ENCODE measurements around the gene UCKL1.
"Not testable (repeated sequence)": the region's sequence is repeated elsewhere in the genome, so short reads cannot be mapped to it uniquely, and the experiment has no call there.

The UCKL1 gene

DNA sequence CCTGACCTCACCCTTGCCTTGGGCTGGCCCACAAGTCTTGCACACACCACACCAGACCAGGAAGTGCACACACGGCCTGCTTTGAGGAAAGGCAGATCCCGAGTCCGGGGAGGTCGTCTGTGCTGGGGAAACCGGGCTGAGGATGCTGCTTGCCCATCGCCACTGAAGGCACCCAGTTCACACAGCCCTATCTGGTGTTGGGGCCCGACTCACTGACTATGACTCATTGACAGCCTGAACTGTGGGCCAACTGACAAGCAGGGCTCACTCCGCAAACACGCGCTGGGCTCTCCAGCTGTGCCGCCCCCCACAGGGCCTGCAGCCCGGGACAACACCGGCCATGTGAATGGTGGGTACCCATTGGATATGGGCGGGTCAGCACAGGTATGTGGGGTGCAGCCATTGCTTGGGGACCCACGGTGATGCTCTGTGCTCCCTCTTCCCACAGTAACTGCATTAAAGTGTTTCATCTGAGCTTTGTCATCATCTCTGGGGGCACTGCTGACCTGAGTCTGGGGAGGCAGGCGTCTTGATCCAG lies 21.6 kb upstream of the UCKL1 start:
- peaks cover 2 to 13% of the 10 kb centered on the region in 2 experiments for H3K36me3 ChIP-seq (ENCODE audit: control insufficient read depth in 1 of 2, insufficient read depth in 2 of 2, low read depth in 1 of 2, low read length in 2 of 2)
- 36% methylated on average over 16 of the region's 16 CpGs for WGBS
- no peak overlapping the region for H2AFZ ChIP-seq (ENCODE audit: low read depth, low read length)
- peaks cover 54% of the 10 kb centered on the region for H3K4me1 ChIP-seq (ENCODE audit: control insufficient read depth, insufficient read depth, low read depth, low read length)
- H3K27me3 ChIP-seq (ENCODE audit: control insufficient read depth in 1 of 2, insufficient read depth in 1 of 2, low read length in 2 of 2) = no peaks in the 10 kb centered on the region
- H3K14ac ChIP-seq (ENCODE audit: low read length in 2 of 2) = no peak overlapping the region
- no peak overlapping the region for H2BK120ac ChIP-seq (ENCODE audit: low read depth, low read length)
- peak; percentile 86 for DNase-seq
- peaks cover 10% of the 10 kb centered on the region for H3K79me1 ChIP-seq (replicated peaks; ENCODE audit: low read length, poor library complexity, severe bottlenecking)
- H3K4me3 ChIP-seq (ENCODE audit: insufficient read depth in 1 of 2, low read depth in 1 of 2, low read length in 2 of 2) = no peak overlapping the region
- no peak overlapping the region for H4K91ac ChIP-seq (ENCODE audit: low read length)
- no peak overlapping the region for H3K9ac ChIP-seq (ENCODE audit: low read length)
- H4K8ac ChIP-seq (ENCODE audit: low read length) = peak overlapping the region; percentile 46
- no peak overlapping the region for H2BK15ac ChIP-seq (ENCODE audit: low read depth, poor library complexity, severe bottlenecking)
- no peak overlapping the region for H3K23ac ChIP-seq (ENCODE audit: low read length in 2 of 2)
- H2BK12ac ChIP-seq (ENCODE audit: low read length in 2 of 2) = no peak overlapping the region
- peak overlapping the region in 1 of 2 experiments; percentile 14 for H3K18ac ChIP-seq (ENCODE audit: low read depth in 1 of 2, low read length in 2 of 2)
- H3K4ac ChIP-seq (ENCODE audit: low read depth in 1 of 2, low read length in 2 of 2) = no peak overlapping the region
- no peak overlapping the region for H2AK5ac ChIP-seq (ENCODE audit: low read length, severe bottlenecking)
- H3K27ac ChIP-seq (ENCODE audit: low read length, poor library complexity, severe bottlenecking) = peak overlapping the region; percentile 29
- no peaks in the 10 kb centered on the region for H3K9me3 ChIP-seq (ENCODE audit: control insufficient read depth, low read length)
- no peak overlapping the region for H2BK5ac ChIP-seq (ENCODE audit: low read depth, low read length, poor library complexity, severe bottlenecking)
- peak overlapping the region; percentile 13 for H3K4me2 ChIP-seq (ENCODE audit: low read length, poor library complexity, severe bottlenecking)

DNA sequence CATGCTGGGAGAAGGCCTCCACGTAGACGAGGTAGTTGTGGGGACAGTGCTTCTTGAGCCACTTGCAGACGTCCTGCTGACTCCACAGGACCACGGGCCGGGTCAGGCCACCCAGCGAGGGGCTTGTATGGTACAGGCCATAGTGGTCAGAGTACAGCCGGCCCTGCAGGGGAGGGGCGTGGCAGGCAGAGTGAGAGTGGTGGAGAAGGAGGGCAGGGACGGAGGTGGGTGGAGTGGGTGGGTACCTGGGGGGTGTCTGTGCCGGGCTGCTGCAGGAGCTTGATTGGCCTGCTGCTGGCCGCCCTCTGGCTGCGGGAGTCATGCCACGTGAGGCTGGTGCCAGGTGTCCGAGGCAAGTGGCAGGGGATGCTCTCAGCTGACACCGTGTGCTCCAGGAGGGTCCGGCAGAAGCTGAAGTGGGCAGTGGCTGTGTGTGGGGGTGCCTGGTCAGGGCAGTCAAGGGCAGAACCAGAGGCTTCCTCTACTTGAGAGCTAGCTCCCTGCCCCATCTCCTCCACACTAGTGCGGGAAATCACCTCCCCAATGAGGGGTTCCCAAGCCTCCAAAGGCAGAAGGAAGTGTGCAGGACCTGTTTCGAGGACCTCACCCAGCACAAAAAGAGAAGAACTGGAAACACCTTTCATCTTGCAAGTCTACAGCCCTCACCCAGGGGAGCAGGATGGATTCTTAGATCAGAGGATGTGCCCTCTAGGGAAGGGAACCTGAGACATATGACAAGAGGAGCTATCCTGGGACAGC lies 20.9 kb upstream of the UCKL1 start:
- Histone ChIP-seq H4K8ac (ENCODE audit: low read length) (peak overlapping the region; percentile 24), H3K27ac (ENCODE audit: low read length, poor library complexity, severe bottlenecking) (peak overlapping the region; percentile 29), H2BK15ac (ENCODE audit: low read depth, poor library complexity, severe bottlenecking) (peak overlapping the region; percentile 17), H3K79me1 (replicated peaks; ENCODE audit: low read length, poor library complexity, severe bottlenecking) (peaks cover 6% of the 10 kb centered on the region), H3K9me3 (ENCODE audit: control insufficient read depth, low read length) (no peaks in the 10 kb centered on the region), H2BK5ac (ENCODE audit: low read depth, low read length, poor library complexity, severe bottlenecking) (no peak overlapping the region), H3K14ac (ENCODE audit: low read length in 2 of 2) (no peak overlapping the region), H3K27me3 (ENCODE audit: control insufficient read depth in 1 of 2, insufficient read depth in 1 of 2, low read length in 2 of 2) (no peaks in the 10 kb centered on the region), H3K4me3 (ENCODE audit: insufficient read depth in 1 of 2, low read depth in 1 of 2, low read length in 2 of 2) (no peak overlapping the region), H3K4ac (ENCODE audit: low read depth in 1 of 2, low read length in 2 of 2) (no peak overlapping the region), H2BK12ac (ENCODE audit: low read length in 2 of 2) (peak overlapping the region in 1 of 2 experiments; percentile 0), H3K4me2 (ENCODE audit: low read length, poor library complexity, severe bottlenecking) (peak overlapping the region; percentile 13), H3K9ac (ENCODE audit: low read length) (no peak overlapping the region), H3K23ac (ENCODE audit: low read length in 2 of 2) (no peak overlapping the region), H3K36me3 (ENCODE audit: control insufficient read depth in 1 of 2, insufficient read depth in 2 of 2, low read depth in 1 of 2, low read length in 2 of 2) (peaks cover 0 to 11% of the 10 kb centered on the region in 2 experiments), H2AFZ (ENCODE audit: low read depth, low read length) (no peak overlapping the region), H2BK120ac (ENCODE audit: low read depth, low read length) (no peak overlapping the region), H4K91ac (ENCODE audit: low read length) (peak overlapping the region; percentile 52), H3K4me1 (ENCODE audit: control insufficient read depth, insufficient read depth, low read depth, low read length) (peaks cover 52% of the 10 kb centered on the region), H3K18ac (ENCODE audit: low read depth in 1 of 2, low read length in 2 of 2) (no peak overlapping the region), H2AK5ac (ENCODE audit: low read length, severe bottlenecking) (no peak overlapping the region)
- 88% methylated on average over 16 of the region's 18 CpGs for whole genome bisulfite sequencing
- no peak for DNase-seq

DNA sequence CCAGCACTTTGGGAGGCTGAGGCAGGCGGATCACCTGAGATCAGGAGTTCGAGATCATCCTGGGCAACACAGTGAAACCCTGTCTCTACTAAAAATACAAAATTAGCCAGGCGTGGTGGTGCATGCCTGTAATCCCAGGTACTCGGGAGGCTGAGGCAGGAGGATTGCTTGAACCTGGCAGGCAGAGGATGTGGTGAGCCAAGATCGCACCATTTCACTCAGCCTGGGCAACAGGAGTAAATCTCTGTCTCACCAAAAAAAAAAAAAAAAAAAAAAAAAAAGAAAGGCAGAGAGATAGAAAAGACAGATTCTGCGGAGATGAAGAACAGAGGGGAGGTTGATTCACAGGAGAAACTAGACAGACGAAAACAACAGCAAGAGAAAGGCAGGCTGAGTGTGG lies 20.3 kb upstream of the UCKL1 start:
- not testable (repeated sequence) for H3K18ac ChIP-seq (ENCODE audit: low read depth in 1 of 2, low read length in 2 of 2); H2BK120ac ChIP-seq (ENCODE audit: low read depth, low read length); H2AFZ ChIP-seq (ENCODE audit: low read depth, low read length); H3K14ac ChIP-seq (ENCODE audit: low read length in 2 of 2); H3K4ac ChIP-seq (ENCODE audit: low read depth in 1 of 2, low read length in 2 of 2); H3K9ac ChIP-seq (ENCODE audit: low read length); H3K9me3 ChIP-seq (ENCODE audit: control insufficient read depth, low read length); H4K91ac ChIP-seq (ENCODE audit: low read length); H3K23ac ChIP-seq (ENCODE audit: low read length in 2 of 2); DNase-seq; H4K8ac ChIP-seq (ENCODE audit: low read length); H2AK5ac ChIP-seq (ENCODE audit: low read length, severe bottlenecking); H3K4me3 ChIP-seq (ENCODE audit: insufficient read depth in 1 of 2, low read depth in 1 of 2, low read length in 2 of 2); H3K27me3 ChIP-seq (ENCODE audit: control insufficient read depth in 1 of 2, insufficient read depth in 1 of 2, low read length in 2 of 2); H3K4me2 ChIP-seq (ENCODE audit: low read length, poor library complexity, severe bottlenecking); H2BK5ac ChIP-seq (ENCODE audit: low read depth, low read length, poor library complexity, severe bottlenecking); H3K27ac ChIP-seq (ENCODE audit: low read length, poor library complexity, severe bottlenecking); H3K79me1 ChIP-seq (replicated peaks; ENCODE audit: low read length, poor library complexity, severe bottlenecking); H2BK15ac ChIP-seq (ENCODE audit: low read depth, poor library complexity, severe bottlenecking)
- H3K36me3 ChIP-seq (ENCODE audit: control insufficient read depth in 1 of 2, insufficient read depth in 2 of 2, low read depth in 1 of 2, low read length in 2 of 2) = peaks cover 0 to 11% of the 10 kb centered on the region in 2 experiments
- peak overlapping the region in 1 of 2 experiments; percentile 0 for H2BK12ac ChIP-seq (ENCODE audit: low read length in 2 of 2)
- peaks cover 48% of the 10 kb centered on the region for H3K4me1 ChIP-seq (ENCODE audit: control insufficient read depth, insufficient read depth, low read depth, low read length)
- 94% methylated on average over 4 of the region's 7 CpGs for WGBS

DNA sequence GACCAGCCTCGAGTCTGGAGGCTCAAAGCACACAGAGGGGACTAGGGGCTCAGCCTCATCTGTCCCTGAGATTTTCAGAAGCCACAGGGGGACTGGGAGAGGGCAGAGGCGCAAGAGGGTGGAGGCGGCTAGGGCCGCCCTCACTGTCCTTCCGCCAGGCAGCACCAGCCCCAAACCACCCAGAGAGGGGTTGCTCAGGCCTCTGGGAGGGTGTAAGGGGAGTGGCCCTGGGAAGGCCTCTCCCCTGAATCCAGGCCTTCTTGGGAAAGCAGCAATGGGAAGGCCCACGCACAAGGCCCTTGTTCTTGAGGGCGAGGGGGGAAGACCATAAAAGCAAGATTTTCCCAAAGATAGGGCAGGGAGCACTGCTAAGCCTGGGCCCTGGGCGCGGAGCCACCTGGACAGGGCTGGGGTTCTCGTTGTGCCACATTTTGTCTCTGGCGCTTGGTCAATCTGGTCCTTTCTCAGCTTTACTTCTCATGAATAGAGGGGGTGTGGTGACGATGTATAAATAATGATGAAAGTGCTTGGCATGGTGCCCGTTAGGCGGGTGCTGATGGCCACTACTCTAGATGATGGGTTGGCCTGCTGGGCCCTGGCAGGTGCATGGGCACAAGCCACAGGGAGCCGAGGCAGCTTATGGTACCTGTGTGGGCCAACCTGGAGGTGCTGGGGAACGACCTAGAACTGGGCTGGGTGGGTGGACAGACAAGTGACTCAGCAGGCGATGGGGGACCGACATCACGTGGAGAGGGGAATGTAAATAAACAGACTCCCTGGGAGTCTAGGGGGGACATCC lies 18.4 kb upstream of the UCKL1 start:
- H4K8ac ChIP-seq (ENCODE audit: low read length) = no peak overlapping the region
- no peak overlapping the region for H3K27ac ChIP-seq (ENCODE audit: low read length, poor library complexity, severe bottlenecking)
- 79% methylated on average over 17 of the region's 19 CpGs for WGBS
- H2BK12ac ChIP-seq (ENCODE audit: low read length in 2 of 2) = no peak overlapping the region
- no peaks in the 10 kb centered on the region for H3K9me3 ChIP-seq (ENCODE audit: control insufficient read depth, low read length)
- DNase-seq = no peak
- no peak overlapping the region for H3K18ac ChIP-seq (ENCODE audit: low read depth in 1 of 2, low read length in 2 of 2)
- H3K36me3 ChIP-seq (ENCODE audit: control insufficient read depth in 1 of 2, insufficient read depth in 2 of 2, low read depth in 1 of 2, low read length in 2 of 2) = peaks cover 0 to 11% of the 10 kb centered on the region in 2 experiments
- H3K4me3 ChIP-seq (ENCODE audit: insufficient read depth in 1 of 2, low read depth in 1 of 2, low read length in 2 of 2) = no peak overlapping the region
- no peaks in the 10 kb centered on the region for H3K27me3 ChIP-seq (ENCODE audit: control insufficient read depth in 1 of 2, insufficient read depth in 1 of 2, low read length in 2 of 2)
- no peak overlapping the region for H2AK5ac ChIP-seq (ENCODE audit: low read length, severe bottlenecking)
- H3K4me1 ChIP-seq (ENCODE audit: control insufficient read depth, insufficient read depth, low read depth, low read length) = peaks cover 43% of the 10 kb centered on the region
- H3K23ac ChIP-seq (ENCODE audit: low read length in 2 of 2) = no peak overlapping the region
- no peak overlapping the region for H2BK120ac ChIP-seq (ENCODE audit: low read depth, low read length)
- H2BK5ac ChIP-seq (ENCODE audit: low read depth, low read length, poor library complexity, severe bottlenecking) = no peak overlapping the region
- H3K9ac ChIP-seq (ENCODE audit: low read length) = peak overlapping the region; percentile 51
- no peak overlapping the region for H4K91ac ChIP-seq (ENCODE audit: low read length)
- no peak overlapping the region for H3K14ac ChIP-seq (ENCODE audit: low read length in 2 of 2)
- no peak overlapping the region for H3K4ac ChIP-seq (ENCODE audit: low read depth in 1 of 2, low read length in 2 of 2)
- no peak overlapping the region for H3K4me2 ChIP-seq (ENCODE audit: low read length, poor library complexity, severe bottlenecking)
- H2BK15ac ChIP-seq (ENCODE audit: low read depth, poor library complexity, severe bottlenecking) = no peak overlapping the region
- peaks cover 4% of the 10 kb centered on the region for H3K79me1 ChIP-seq (replicated peaks; ENCODE audit: low read length, poor library complexity, severe bottlenecking)
- no peak overlapping the region for H2AFZ ChIP-seq (ENCODE audit: low read depth, low read length)

Data from mesenchymal stem cell (in vitro differentiated cells and primary cell).